Activated CD4-positive, alpha-beta T cell treated with anti-CD3 and anti-CD28 coated beads, Interleukin-2, amount 50 U/mL, for 16 hours (primary cell): Measurements from ENCODE around the gene ZNF205.
A peak's percentile ranks its signal among the peaks of the same experiment; 100 is the strongest.

ENCODE experiments used
- DNase-seq: peaks from one replicate; pipeline ENCODE4 v3.0.0-alpha.2; 2020

ZNF205 gene

DNA sequence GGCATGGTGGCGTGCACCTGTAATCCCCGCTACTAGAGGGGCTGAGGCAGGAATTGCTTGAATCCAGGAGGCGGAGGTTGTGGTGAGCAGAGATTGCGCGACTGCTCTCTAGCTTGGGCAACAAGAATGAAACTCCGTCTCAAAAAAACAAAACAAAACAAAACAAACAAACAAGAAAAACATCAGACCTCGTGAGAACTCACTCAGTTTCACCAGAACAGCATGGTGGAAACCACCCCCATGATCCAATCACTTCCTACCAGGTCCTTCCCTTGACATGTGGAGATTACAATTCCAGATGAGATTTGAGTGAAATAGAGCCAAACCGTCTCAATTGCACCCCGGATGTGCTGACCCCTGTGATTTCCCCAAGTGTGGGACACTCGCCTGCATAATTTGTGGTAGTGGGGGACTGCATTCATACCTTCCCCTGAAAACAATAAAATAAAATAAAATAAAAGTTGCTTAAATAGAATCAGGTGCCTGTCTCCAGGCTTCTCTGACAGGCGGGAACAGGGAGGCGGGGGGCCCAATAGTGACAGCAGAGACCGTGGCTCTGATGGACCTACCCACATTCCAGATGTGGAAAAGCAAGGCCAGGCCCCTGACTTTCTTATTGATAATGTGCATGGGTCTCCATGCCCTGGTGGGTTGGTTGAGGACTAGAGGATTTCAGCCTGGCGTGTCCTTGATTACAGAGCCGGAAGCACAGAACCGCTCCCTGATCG is 26.4 kb upstream of the ZNF205 start:
- no peak for DNase-seq

DNA sequence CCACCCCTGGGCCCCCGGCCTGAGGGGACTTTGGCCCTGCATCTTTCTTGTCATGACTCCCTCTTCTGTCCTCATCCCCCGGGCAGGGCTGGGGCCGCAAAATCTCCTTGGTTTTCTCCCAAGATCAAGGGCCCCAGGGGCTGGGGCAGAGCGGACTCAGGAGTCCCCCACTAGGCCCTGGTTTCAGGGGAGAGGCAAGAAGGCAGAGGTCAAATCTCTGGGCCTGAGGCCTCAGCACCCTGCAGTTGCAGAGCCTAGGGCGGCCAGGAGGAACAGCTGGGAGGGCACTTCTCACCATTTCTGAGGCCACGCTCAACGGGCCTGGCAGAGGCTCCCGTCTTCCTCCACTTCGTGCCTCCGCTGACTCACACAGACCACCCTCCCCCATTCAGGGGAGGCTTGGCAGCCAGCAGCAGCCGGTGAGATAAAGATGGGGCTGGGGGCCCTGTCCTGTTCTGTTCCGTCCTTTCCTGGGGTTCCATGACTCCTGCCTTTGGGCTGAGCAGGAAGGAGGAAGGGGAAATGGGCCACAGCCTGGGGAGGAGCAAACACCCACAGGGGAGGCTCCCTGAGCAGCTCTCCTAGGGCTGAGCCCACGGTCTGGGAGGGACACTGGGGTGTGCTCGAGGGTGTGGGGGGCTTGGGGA is 25.7 kb upstream of the ZNF205 start:
- DNase-seq = no peak

DNA sequence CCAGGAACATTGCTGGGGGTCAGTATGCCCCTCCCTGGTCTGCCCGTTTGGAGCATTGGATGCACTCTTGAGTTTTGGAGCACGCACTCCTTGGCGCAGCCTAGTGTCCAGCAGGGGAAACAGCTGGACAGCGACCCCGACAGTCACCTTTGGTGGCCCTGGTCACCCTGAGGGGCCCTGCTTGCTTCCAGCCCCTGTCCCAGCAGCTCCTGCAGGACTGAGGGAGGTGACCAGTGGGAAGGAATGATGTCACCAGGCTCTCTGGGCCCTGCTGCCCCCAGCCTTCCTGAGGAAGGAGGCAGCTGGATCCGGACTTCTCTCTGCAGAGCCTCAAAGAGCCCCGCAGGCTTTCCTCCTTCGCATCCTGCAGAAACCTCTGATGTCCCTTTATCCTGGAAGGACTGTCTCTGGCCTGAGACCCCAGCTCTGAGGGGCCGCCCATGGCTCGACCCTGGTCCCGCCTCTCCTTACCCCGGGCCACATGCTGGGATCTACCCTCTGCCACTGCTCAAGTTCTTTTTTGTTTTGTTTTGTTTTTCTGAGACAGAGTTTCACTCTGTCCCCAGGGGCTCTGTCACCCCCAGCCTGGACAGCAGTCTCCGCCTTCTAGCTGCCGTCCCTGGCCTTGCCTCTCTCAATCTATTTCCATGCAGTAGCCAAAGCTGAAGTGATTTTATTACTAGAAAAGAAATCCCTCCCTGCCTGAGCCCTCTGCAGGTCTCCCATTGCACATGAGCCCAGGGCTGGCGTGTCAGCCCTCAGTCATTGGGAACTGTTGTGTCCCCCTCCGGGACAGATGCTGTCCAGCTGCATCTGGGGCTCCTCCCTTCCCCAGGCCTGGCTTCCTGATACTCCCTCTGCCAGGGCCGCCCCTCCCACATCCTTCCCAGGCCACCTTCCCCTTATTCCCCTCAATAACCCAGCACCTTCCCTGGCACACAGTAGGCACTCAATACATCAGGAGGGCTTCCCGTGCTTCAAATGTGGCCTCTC is 24.8 kb upstream of the ZNF205 start:
- DNase-seq = no peak

DNA sequence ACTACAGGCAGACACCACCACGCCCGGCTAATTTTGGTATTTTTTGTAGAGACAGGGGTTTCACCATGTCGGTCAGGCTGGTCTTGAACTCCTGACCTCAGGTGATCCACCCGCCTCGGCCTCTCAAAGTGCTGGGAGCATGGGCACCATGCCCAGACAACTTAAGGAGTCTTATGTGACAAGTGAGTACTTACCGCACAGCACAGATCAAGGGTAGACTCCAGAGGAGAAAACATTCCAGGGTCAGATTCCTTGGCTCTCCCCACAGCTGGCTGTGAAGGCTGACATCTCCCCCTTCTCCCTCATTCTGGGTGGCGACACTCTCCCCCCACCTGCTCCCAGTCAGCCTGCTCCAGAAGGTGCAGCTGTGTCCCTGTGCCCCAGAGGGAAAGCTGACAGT is 23.9 kb upstream of the ZNF205 start:
- DNase-seq = no peak

DNA sequence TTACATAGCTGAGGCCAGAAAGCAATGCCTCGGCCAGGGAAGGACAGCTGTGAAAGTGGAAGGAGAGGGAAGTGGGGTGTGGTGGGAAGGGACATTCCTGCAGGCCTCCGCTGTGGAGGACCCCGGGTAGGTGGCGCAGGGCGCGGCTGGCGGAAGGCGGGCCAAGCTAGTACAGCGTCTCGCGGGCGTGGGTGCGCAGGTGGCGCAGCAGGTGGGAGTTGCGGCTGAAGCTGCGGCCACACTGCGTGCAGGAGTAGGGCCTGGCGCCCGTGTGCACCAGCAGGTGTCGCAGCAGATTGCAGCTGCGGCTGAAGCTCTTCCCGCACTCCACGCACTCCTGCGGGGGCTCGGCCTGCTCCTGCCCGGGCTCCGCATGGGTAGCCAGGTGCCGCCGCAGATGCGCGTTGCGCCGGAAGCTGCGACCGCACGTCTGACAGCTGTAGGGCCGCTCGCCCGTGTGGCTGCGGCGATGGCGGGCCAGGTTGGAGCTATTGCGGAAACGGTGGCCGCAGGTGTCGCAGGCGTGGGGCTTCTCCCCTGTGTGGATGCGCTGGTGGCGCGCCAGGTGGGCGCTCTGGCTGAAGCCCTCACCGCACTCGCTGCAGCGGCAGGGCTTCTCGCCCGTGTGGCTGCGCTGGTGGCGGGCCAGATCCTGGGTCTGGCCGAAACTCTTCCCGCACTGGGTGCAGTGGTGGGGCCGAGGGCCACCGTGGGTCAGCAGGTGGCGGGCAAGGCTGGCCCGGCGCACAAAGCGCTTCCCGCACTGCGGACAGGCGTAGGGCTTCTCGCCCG is 23.3 kb upstream of the ZNF205 start:
- DNase-seq = no peak

DNA sequence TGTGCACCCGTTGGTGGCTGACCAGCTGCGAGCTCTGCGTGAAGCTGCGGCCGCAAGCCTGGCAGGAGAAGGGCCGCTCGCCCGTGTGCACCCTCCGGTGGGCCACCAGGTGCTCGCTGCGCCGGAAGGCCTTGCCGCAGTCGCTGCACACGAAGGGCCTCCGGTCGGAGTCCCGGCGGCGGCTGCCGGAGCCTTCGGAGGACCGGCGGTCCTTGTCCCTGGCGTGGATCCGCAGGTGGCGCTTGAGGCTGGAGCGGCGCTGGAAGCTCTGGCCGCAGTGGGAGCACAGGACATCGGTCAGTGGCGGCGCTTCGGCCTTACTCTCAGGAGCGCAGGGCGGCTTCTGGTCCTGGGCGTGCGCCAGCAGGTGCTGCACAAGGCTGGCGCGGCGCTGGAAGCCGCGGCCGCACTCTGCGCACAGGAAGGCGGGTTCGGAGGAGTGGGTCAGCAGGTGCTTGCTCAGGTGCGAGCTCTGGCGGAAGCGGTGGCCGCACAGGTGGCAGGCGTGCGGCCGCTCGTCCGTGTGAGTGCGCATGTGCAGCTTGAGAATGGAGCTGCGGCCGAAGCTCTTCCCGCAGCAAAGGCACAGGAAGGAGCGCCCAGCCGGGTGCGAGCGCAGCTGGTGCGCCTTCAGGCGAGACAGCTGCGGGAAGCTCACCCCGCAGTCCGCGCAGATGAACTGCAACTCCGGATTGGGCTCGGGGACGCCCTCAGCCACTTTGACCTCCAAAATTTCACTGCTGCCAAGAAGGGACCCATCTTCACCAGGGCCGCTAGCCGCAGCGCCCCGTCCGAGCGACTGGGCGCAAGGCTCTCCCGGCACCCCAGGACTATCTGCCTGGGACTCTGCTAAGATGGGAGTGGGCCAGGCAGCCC is 22.4 kb upstream of the ZNF205 start:
- DNase-seq = no peak

DNA sequence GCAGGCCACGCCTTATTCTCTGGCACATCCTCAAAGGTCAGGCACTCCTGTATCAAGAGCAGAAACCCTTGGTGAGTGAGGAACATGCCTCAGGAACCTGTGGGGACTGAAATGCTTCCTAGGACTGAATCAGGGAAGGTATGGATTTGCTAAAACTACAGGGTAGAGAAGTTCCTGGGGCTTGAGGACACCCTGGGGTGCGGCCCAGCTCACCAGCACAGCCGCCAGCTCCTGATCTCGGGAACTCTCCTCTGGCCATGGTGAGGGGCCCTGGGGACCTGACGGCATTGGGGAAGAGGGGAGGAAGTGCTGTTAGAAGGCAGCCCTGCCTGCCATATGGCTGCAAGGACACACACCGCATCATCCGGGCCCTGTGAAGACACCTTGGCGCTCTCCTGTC is 20.8 kb upstream of the ZNF205 start:
- no peak for DNase-seq

DNA sequence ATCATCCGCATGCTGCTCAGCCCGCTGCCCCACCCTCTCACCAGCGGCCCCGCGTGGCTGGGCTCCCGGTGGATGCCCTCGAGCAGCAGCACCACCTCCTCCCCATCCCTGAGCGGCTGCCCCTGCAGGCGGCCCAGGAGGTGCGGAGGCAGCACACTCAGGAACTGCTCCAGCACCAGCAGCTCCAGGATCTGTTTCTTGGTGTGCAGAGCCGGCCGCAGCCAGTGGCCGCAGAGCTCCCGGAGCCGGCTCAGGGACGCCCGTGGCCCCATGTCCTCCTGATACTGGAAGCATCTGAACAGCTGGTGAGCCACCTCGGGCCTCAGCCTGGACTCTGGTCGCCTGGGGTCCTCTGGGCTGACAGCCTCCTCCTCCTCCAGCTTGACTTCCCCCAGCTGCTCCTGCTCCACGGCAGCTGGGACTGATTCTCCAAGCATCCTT is 19.9 kb upstream of the ZNF205 start:
- no peak for DNase-seq

DNA sequence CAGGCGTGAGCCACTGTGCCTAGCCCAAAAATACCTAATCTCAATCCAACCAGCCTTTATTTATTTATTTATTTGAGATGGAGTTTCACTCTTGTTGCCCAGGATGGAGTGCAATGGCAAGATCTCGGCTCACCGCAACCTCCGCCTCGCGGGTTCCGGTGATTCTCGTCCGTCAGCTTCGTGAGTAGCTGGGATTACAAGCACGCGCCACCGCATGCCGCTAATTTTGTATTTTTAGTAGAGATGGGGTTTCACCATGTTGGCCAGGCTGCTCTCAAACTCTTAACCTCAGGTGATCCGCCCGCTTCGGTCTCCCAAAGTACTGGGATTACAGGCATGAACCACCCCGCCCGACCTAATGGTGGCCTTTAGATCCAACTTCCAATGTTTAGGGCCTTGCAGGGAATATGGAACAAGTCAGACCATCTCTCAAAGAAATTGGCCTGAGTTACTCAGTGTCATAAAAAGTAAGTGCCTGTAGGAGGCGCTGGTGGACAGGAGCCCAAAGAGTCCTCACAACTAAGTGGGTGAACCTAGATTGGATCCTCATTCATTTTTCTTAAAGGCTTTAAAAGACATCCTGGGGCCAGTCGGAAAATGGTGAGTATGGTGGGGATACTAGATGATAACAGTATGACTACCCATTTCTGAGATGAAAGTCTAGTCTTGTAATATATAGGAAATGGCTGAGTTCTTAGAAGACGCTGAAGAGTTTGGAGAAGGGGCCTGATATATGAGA is 17.9 kb upstream of the ZNF205 start:
- peak; percentile 71 for DNase-seq

DNA sequence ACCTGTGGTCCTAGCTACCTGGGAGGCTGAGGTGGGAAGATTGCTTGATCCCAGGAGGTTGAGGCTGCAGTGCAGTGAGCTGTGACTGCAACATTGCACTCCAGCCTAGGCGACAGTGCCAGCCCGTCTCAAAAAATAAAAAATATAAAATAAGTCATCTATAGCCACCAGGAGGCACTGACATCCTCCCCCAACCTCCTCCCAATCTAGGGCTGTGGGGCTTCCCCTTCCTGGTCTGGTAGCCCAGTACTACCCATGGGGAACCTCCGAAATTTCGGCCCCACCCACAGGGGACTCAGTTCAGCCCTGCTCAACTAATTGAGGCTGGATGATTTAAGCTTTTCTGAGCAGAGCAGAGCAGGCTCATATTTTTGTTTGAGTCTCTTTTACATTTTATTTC is 16.5 kb upstream of the ZNF205 start:
- peak; percentile 80 for DNase-seq

DNA sequence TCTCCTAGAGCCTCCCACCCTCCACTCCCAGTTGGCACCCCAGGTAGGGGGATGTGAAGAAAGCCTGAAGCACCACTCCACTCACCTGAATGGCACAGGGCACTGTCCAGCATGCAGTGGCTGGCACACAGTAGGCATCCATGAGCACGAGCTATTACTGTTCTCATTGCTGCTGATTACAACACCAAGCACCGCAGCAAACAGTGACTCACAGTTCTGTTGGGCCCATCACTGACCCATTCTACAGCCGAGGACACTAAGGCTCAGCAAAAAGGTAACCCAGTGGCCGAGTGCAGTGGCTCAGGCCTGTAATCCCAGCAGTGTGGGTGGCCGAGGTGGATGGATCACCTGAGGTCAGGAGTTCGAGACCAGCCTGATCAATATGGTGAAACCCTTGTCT is 16.0 kb upstream of the ZNF205 start:
- no peak for DNase-seq

DNA sequence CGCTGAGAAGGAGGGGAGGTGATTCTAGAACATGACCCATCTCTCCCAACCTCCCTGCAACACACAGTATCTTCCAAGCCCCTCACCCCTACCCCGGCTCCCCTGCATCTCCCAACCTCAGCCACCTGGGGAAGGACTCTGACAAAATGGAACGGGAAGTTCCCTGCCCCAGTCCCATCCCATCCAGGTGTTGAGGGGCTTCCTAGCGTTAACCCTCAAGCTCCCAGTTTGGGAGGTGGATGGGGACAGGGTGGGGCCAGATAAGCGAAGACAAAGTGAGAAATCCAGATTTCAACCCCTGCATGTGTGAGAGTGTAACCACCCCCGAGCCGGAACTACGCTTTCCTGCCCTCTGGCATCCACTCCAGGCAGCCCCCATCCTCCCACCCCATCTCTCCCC is 15.1 kb upstream of the ZNF205 start:
- DNase-seq = no peak

DNA sequence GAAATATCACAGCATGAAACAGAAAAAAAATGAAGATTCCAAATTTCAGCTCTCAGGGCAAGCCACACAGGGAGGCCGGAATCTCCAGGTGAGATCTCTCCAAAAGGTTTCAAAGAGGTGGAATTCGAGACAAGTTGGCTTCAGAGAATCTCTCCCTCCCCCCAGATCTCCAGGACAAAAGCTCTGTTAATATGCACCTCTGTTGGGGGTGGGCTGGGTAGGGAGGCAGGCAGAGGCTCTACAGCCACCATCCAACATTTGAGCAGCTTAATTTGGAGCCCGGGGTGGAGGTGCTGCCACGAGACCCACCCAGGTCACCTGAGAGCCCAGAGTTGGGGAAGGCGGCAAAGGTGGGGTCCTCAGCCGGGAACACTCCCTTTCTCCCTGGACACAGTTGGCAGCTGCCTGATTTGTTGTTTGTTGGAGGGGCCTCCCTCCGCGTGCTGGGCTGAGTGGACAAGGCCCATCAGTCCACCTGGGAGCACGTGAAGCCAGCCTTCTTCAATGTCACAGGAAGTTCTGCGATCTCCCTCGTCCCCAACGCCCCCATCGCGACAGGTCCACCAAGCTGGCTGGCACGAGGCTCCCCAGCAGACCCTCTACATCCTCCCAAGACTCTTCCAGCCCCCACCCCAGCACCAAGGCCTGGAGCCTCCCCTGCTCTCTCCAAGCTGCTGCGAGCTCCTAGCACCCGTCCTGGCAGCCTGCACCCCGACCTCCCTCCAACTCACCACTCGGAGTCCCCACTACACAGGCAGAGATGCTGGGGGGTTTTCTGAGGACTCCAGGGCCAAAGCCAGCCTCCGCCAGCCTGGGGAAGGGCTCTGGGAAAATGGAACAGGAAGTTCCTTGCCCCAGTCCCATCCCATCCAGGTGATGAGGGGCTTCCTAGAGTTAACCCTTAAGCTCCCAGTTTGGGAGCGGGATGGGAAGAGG is 13.7 kb upstream of the ZNF205 start, which contains the start of gene ZSCAN10:
Gene ZSCAN10, minus strand, starts transcription at position 836 of the 936 bp plus-strand sequence. CDS start 6,357 bp downstream, outside the sequence.
- no peak for DNase-seq

DNA sequence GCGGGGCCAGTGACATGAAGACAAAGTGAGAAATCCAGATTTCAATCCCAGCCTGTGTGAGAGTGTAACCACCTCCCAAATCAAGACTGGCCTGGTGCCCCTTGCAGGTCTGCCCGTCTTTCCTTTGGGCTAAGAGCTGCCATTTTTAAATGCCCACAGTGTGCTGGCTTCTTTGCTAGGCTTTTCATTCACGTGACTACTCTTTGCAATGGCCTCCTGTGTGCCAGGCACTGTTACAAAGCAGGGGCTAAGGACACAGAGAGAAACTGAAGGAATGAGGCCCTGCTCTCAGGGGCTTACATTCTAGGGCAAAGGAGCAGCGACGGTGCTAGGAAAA is 13.0 kb upstream of the ZNF205 start:
- no peak for DNase-seq

DNA sequence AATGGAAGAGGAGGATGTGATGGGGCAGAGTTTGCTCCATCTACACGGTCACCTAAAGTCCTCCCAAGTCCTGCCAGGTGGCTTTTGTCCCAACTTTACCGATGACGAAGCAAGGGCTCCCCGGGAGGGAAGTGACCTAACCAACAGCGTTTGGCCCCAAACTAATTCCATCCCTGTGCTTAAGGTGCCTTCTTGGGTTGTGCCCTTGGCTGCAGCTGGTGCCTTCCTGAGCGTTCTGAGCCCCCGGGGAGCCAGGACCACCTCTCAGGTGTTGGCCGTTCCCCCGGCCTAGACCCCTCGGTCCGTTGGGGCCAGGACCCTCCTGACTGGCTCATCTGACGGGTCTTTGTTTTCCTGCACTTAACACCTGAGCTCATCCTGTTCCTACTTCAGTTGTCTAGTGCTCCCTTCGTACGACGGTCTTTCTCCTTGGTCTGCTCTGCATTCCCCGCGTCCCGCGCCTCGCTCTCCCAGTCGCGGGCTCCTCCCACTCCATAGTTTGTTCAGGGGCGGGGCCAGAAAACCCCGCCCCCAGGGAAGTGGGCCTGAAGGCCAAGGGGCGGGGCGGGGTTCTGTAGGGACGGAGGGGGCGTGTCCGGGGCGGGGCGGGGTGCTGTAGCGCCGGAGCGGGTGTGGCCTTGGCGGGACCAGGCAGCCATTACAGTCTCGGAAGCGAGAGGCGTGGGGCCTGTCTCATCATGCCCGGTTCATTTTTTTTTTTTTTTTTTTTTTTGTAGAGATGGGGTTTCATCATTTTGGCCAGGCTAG is 12.5 kb upstream of the ZNF205 start:
- peak; percentile 95 for DNase-seq

DNA sequence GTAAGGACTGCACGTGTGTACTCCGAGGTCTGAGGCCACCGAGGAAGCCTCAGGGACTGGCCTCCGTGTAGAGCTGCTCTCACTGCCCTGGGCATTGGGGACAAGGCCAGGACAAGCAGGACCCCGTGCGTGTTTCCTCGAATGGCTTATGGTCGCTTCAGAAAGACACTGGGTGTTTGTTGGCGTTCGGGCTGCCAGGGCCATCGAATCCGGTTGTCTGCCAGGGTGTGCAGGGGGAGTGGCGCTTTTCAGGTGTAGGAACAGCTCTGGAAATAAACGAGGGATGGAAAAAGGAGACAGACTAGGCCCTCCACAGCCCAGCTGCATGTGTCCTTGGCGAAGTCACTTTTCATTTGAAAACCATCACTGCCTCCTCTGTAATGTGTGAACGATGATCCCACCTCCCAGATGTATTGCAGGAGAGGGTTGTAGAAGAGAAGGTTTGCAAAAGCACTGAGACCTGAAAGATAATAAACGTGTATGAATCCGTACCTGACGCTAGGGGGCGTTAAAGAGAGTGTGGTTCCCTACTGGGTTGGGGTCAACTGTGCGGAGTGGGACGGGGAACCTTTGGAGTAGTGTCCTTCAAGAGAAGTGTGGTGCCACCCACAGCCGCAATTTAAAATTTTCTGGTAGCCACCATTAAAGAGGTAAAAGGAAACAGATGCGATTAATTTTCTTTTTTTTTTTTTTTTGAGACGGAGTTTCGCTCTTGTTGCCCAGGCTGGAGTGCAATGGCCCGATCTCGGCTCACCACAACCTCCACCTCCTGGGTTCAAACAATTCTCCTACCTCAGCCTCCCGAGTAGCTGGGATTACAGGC is 11.2 kb upstream of the ZNF205 start:
- DNase-seq = peak; percentile 80

DNA sequence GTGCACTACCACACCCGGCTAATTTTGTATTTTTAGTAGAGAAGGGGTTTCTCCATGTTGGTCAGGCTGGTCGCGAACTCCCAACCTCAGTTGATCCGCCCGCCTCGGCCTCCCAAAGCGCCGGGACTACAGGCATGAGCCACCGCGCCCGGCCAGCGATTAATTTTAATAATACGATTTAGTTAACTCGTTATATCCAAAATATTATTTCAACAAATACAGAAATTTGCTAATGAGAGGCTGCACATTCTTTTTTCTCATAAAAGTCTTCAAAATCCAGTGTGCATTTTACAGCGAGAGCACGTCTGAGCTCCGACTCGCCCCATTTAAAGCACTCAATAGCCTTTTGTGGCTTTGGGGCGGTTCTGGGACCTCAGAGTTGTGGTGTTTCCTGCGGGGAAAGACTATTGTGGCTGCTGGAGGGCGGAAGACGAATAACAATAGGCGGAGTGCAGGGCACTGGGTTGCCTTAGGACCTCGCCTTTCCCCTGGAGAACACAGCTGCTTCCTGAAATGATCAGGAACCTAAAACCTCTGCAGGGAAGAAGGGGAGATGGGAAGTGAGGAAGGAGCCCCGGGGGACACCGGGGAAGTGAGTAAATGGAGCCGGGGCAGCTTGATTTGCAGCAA is 10.4 kb upstream of the ZNF205 start:
- DNase-seq = peak; percentile 54
